Activated CD8-positive, alpha-beta T cell treated with anti-CD3 and anti-CD28 coated beads for 36 hours (primary cell): ENCODE data around the gene TEAD3. TPM values are rescaled to one million over a fixed set of nuclear protein-coding genes. Genes with fewer than 3 reads are reported as not detected.

Experiments used
- ATAC-seq: fragments of 200-7000 bp; cut with Tn5 transposase; one replicate; pipeline ENCODE4 v1.10.0; 2021; ENCODE audit warnings: mild to moderate bottlenecking, moderate library complexity
- CTCF ChIA-PET: fragments of 350-600 bp; sonication (Branson Sonifier 250); formaldehyde crosslinking; loops from one replicate; lab custom pipeline; 2021; ENCODE audit warnings: antibody characterized with exemption; lab: Charles Lee
- POLR2A ChIA-PET: fragments of 350-600 bp; sonication (Branson Sonifier 250); formaldehyde crosslinking; loops from one replicate; lab custom pipeline; 2021; ENCODE audit warnings: antibody characterized with exemption; lab: Charles Lee
- DNase-seq: peaks from one replicate; pipeline ENCODE4 v3.0.0-alpha.2; 2020
- H3K27ac Mint-ChIP-seq: one replicate; pipeline ENCODE4 v1.8.0; 2021; ENCODE audit warnings: mild to moderate bottlenecking, mixed read lengths
- H3K27me3 Mint-ChIP-seq: one replicate; pipeline ENCODE4 v1.8.0; 2021; ENCODE audit warnings: mixed read lengths
- H3K36me3 Mint-ChIP-seq: one replicate; pipeline ENCODE4 v1.8.0; 2021; ENCODE audit warnings: low read depth, mixed read lengths
- H3K4me1 Mint-ChIP-seq: one replicate; pipeline ENCODE4 v1.8.0; 2021; ENCODE audit warnings: low read depth, mixed read lengths
- H3K4me3 Mint-ChIP-seq: one replicate; pipeline ENCODE4 v1.8.0; 2021; ENCODE audit warnings: mild to moderate bottlenecking, moderate library complexity, mixed read lengths
- H3K9me3 Mint-ChIP-seq: one replicate; pipeline ENCODE4 v1.8.0; 2021; ENCODE audit warnings: mixed read lengths
- intact Hi-C: fragments of 100-400 bp; cut with micrococcal nuclease; formaldehyde crosslinking; loops from one replicate; pipeline ENCODE4 v1.10.0; 2022
- total RNA-seq, 2 experiments: library from RNA; stranded (reverse); gene quantifications; one replicate each; pipeline ENCODE4 v1.2.3, GENCODE V29; 2021
- TF ChIP-seq, protein P1 (sequence below): fragments of 200-600 bp; IDR thresholded peaks from one replicate; pipeline ENCODE4 v1.8.0; 2022; ENCODE audit warnings: antibody characterized with exemption, mild to moderate bottlenecking

TEAD3 gene
- under 1 TPM; 0.68 to 0.81 TPM for total RNA-seq

DNA sequence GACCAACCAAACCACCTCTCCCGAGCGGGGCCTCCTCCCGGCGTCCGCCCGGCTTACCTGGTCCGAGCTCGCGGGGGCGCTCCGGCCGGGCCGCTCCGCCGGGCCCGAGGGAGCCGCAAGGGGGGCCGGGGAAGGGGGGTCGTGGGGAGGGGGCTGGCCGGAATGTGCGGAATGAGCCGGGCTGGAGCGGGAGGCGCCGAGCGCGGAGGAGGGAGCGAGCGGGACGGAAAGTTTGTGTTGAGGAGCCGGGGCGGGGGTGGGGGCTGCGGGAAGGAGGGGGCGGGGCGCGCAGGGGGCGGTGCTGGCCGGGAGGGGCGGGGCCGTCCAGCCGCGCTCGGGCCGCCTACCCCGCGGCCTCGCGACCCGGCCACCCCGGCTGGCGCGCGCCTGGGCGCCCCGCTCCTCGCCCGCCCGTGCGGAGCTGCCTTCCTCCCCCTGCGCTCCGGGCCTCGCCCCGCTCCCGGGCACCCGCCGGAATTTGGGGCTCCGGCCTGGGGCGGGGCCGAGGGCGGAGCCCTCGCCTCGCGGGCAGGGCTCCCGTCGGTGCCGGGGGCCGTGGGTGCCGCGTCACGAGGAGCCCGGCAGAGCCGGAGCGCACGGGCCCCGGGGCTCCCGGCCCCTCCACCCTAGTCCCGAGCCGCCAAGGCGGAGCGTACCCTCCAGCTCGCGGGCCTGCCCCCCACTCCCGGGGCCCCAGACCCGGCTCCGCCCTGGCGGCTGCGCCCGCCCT, at the start of gene TEAD3:
Gene TEAD3 (minus strand): TSS at position 239 of the 730 bp plus-strand sequence.
- Mint-ChIP-seq H3K27me3 (peaks cover 11% of the 10 kb centered on the region), H3K27ac (peak within 1 kb of the TSS; percentile 75), H3K9me3 (no peaks in the 10 kb centered on the region), H3K4me1 (peaks cover 14% of the 10 kb centered on the region), H3K36me3 (no peaks in the 10 kb centered on the region), H3K4me3 (peak within 1 kb of the TSS; percentile 72)
- POLR2A ChIA-PET: interaction anchor here (0.6 to 24.5 kb wide), 5 partner anchors 10 to 76 kb away, joined by 3 to 327 read pairs (median 4); partner anchors contain the start of gene RPL10A
- CTCF ChIA-PET: interaction anchor here (1.0 to 1.8 kb wide), 6 partner anchors 8 to 240 kb away, joined by 3 to 5 read pairs (median 3); partner anchors contain the start of gene ARMC12
- TF ChIP-seq, protein P1, sequence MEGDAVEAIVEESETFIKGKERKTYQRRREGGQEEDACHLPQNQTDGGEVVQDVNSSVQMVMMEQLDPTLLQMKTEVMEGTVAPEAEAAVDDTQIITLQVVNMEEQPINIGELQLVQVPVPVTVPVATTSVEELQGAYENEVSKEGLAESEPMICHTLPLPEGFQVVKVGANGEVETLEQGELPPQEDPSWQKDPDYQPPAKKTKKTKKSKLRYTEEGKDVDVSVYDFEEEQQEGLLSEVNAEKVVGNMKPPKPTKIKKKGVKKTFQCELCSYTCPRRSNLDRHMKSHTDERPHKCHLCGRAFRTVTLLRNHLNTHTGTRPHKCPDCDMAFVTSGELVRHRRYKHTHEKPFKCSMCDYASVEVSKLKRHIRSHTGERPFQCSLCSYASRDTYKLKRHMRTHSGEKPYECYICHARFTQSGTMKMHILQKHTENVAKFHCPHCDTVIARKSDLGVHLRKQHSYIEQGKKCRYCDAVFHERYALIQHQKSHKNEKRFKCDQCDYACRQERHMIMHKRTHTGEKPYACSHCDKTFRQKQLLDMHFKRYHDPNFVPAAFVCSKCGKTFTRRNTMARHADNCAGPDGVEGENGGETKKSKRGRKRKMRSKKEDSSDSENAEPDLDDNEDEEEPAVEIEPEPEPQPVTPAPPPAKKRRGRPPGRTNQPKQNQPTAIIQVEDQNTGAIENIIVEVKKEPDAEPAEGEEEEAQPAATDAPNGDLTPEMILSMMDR: no peak
- DNase-seq (peak; percentile 48), ATAC-seq (peak; percentile 74)
- intact Hi-C loops: no loop called here

DNA sequence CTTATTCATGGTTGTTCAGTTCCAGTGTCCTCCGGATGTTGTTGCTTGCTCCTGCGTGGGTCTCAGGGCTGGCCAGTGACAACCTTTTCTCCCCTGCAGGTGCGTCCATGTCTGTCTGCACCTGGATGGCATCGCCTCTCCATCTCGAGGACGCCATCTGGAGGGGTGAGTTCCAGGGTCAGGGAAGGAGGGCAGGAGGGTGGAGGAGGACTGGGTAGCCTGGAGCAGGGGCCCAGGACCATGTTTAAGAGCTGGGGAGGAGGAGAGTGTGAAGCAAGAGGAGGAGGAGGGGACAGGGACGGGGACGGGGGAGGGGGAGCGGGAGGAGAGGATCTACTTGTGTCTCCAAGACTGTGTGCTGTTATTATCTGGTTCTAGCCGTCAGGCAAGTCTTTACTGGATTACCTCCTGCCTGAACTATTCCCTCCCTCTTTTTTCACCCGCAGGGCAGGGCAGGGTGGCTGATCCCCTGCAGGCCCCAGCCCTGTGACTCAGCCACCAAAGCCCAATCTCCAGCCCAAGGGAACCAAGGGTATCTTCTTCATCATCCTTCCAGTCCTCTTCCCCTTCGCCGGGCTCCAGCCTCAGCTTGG, 48.0 kb upstream of the TEAD3 start:
- H3K9me3 Mint-ChIP-seq: peaks cover 3% of the 10 kb centered on the region
- DNase-seq (no peak), ATAC-seq (no peak)
- intact Hi-C loops: no loop called here
- ChIA-PET POLR2A (no interaction called here), CTCF (interaction anchor here (2.1 kb wide), 1 partner anchor 22 kb away, joined by 8 read pairs; no protein-coding TSS in a partner anchor)
- H3K4me1 Mint-ChIP-seq: peaks cover 2% of the 10 kb centered on the region
- TF ChIP-seq, protein P1: no peak
- H3K36me3 Mint-ChIP-seq: no peaks in the 10 kb centered on the region
- H3K27ac Mint-ChIP-seq: no peak overlapping the region
- H3K27me3 Mint-ChIP-seq: no peaks in the 10 kb centered on the region
- no peak overlapping the region for H3K4me3 Mint-ChIP-seq

DNA sequence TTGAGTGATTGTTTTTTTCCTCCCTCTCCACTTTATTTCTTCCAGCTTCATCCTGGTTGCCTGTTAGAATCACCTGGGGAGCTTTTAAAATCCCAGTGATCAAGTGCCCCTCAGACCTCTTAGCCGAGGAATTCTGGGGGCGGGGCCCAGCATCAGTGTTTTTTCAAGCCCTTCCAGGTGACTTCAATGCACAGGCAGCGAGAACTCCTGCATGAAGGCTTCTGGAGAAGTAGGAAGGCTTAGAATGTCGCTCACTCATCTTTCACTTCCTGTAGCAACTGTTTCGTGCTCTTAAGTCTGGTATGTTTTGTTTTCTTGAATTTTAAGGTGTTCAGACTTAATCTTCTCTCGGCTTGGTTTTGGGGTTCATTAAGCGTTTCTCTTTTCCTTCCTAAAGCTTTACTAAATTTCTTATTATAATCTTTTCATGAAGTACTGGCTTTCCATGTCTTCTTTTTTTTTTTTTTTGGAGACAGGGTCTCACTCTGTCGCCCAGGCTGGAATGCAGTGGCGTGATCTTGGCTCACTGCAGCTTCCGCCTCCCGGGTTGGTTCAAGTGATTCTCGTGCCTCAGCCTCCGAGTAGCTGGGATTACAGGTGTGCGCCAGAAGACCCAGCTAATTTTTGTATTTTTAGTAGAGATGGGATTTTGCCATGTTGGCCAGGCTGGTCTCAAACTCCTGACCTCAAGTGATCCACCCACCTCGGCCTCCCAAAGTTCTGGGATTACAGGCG, 46.7 kb upstream of the TEAD3 start:
- Mint-ChIP-seq H3K27me3 (no peaks in the 10 kb centered on the region), H3K4me1 (peaks cover 2% of the 10 kb centered on the region), H3K9me3 (no peaks in the 10 kb centered on the region), H3K27ac (no peak overlapping the region), H3K4me3 (no peak overlapping the region), H3K36me3 (no peaks in the 10 kb centered on the region)
- intact Hi-C loops: no loop called here
- POLR2A ChIA-PET: interaction anchor here (1.2 kb wide), 1 partner anchor 27 kb away, joined by 3 read pairs; no protein-coding TSS in a partner anchor
- ATAC-seq (no peak), DNase-seq (no peak)
- CTCF ChIA-PET: interaction anchor here (2.1 to 4.6 kb wide), 2 partner anchors 9 to 21 kb away, joined by 8 to 29 read pairs; no protein-coding TSS in a partner anchor
- TF ChIP-seq, protein P1: no peak

DNA sequence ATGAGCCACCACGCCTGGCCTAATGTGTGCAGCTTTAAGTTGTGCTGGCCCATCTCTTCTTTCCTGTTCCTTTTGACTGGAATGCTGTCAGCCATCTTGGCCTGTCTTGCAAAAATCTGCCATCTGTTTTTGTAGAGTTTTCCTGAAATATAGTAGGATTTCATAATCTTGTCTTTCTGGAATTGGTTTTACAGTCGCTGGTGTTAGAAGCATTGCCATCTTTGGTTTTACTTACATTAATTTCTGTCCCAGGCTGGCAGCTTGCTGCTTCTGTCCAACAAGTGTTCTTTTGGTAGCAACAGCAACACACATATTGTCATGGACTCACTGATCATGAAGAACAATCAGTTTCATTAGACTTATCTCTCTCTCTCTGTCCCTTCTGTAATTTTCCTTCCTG, 45.0 kb upstream of the TEAD3 start:
- intact Hi-C loops: no loop called here
- TF ChIP-seq, protein P1: no peak
- no peak overlapping the region for H3K4me3 Mint-ChIP-seq
- ChIA-PET POLR2A (interaction anchor here (1.0 kb wide), 1 partner anchor 45 kb away, joined by 3 read pairs; the partner anchor contains the start of gene TEAD3), CTCF (interaction anchor here (1.0 to 4.6 kb wide), 5 partner anchors 9 to 195 kb away, joined by 3 to 29 read pairs (median 4); partner anchors contain the start of gene ARMC12)
- H3K4me1 Mint-ChIP-seq: peaks cover 2% of the 10 kb centered on the region
- H3K27ac Mint-ChIP-seq: no peak overlapping the region
- H3K27me3 Mint-ChIP-seq: no peaks in the 10 kb centered on the region
- no peaks in the 10 kb centered on the region for H3K9me3 Mint-ChIP-seq
- no peak for ATAC-seq
- no peak for DNase-seq
- H3K36me3 Mint-ChIP-seq: no peaks in the 10 kb centered on the region
